WTC11 (cell line): ENCODE data around the gene VEPH1. TPM values are rescaled to one million over a fixed set of nuclear protein-coding genes. Genes with fewer than 3 reads are reported as not detected.

Experiments used
- ATAC-seq: fragments of 200-7000 bp; cut with Tn5 transposase; 2 replicates; pipeline ENCODE4 v1.10.0; 2021; ENCODE audit warnings: mild to moderate bottlenecking, moderate library complexity
- CTCF ChIA-PET: fragments of 300-600 bp; sonication (Branson Sonifier 250); formaldehyde crosslinking; loops from one replicate; lab custom pipeline; 2021; ENCODE audit warnings: antibody characterized with exemption; lab: Charles Lee
- POLR2A ChIA-PET: fragments of 350-600 bp; sonication (Branson Sonifier 250); formaldehyde crosslinking; loops from one replicate; lab custom pipeline; 2021; ENCODE audit warnings: antibody characterized with exemption; lab: Charles Lee
- DNase-seq: peaks from one replicate; pipeline ENCODE4 v3.0.0; 2021; ENCODE audit warnings: low spot score
- H3K27ac Mint-ChIP-seq: 2 replicates; pipeline ENCODE4 v1.8.0; 2021; ENCODE audit warnings: mixed read lengths
- H3K27me3 Mint-ChIP-seq: 2 replicates; pipeline ENCODE4 v1.8.0; 2021; ENCODE audit warnings: low read depth, mild to moderate bottlenecking, moderate library complexity, mixed read lengths
- H3K36me3 Mint-ChIP-seq: 2 replicates; pipeline ENCODE4 v1.8.0; 2021; ENCODE audit warnings: mixed read lengths
- H3K4me1 Mint-ChIP-seq: 2 replicates; pipeline ENCODE4 v1.8.0; 2022; ENCODE audit warnings: mixed read lengths
- H3K4me3 Mint-ChIP-seq: 2 replicates; pipeline ENCODE4 v1.8.0; 2021; ENCODE audit warnings: mild to moderate bottlenecking, moderate library complexity, mixed read lengths
- H3K9me3 Mint-ChIP-seq: 2 replicates; pipeline ENCODE4 v1.8.0; 2021; ENCODE audit warnings: mixed read lengths
- ELF4 ChIP-seq: sonication (generic); formaldehyde crosslinking; IDR thresholded peaks from 2 replicates; pipeline ENCODE4 v1.8.1; 2022; ENCODE audit warnings: low read depth, mild to moderate bottlenecking, moderate library complexity, missing genetic modification reagents
- EMX1 ChIP-seq: fragments of 250-450 bp; sonication (Bioruptor Pico); IDR thresholded peaks from 2 replicates; pipeline ENCODE4 v1.8.0; 2021; ENCODE audit warnings: mild to moderate bottlenecking
- ERG ChIP-seq: fragments of 250-450 bp; sonication (Bioruptor Pico); IDR thresholded peaks from 2 replicates; pipeline ENCODE4 v1.8.0; 2021; ENCODE audit warnings: mild to moderate bottlenecking
- ETV6 ChIP-seq: sonication (generic); formaldehyde crosslinking; IDR thresholded peaks from 2 replicates; pipeline ENCODE4 v1.8.1; 2022; ENCODE audit warnings: mild to moderate bottlenecking, missing genetic modification reagents
- FOXP1 ChIP-seq: sonication (generic); formaldehyde crosslinking; IDR thresholded peaks from 2 replicates; pipeline ENCODE4 v1.8.0; 2022; ENCODE audit warnings: missing genetic modification reagents, mild to moderate bottlenecking, moderate library complexity, borderline replicate concordance
- FOXP4 ChIP-seq: sonication (generic); formaldehyde crosslinking; IDR thresholded peaks from 2 replicates; pipeline ENCODE4 v1.8.0; 2022; ENCODE audit warnings: mild to moderate bottlenecking, missing genetic modification reagents
- JUN ChIP-seq: sonication (generic); formaldehyde crosslinking; IDR thresholded peaks from 2 replicates; pipeline ENCODE4 v1.8.0; 2023; ENCODE audit warnings: mild to moderate bottlenecking, missing genetic modification reagents
- MXD4 ChIP-seq: fragments of 250-450 bp; sonication (Bioruptor Pico); IDR thresholded peaks from 2 replicates; pipeline ENCODE4 v1.8.0; 2021; ENCODE audit warnings: mild to moderate bottlenecking, moderate library complexity, borderline replicate concordance
- NFATC4 ChIP-seq: fragments of 250-450 bp; sonication (Bioruptor Pico); IDR thresholded peaks from 2 replicates; pipeline ENCODE4 v1.9.0; 2021; ENCODE audit warnings: mild to moderate bottlenecking
- NFE2L1 ChIP-seq: sonication (generic); formaldehyde crosslinking; IDR thresholded peaks from 2 replicates; pipeline ENCODE4 v1.8.1; 2023; ENCODE audit warnings: missing genetic modification reagents
- NR1H2 ChIP-seq: sonication (generic); formaldehyde crosslinking; IDR thresholded peaks from 2 replicates; pipeline ENCODE4 v1.9.0; 2021; ENCODE audit warnings: mild to moderate bottlenecking, moderate library complexity, missing genetic modification reagents
- PRRX2 ChIP-seq: fragments of 250-450 bp; sonication (Bioruptor Pico); IDR thresholded peaks from 2 replicates; pipeline ENCODE4 v1.8.0; 2021; ENCODE audit warnings: mild to moderate bottlenecking
- RELA ChIP-seq: sonication (generic); formaldehyde crosslinking; IDR thresholded peaks from 2 replicates; pipeline ENCODE4 v1.8.1; 2022; ENCODE audit warnings: missing genetic modification reagents, mild to moderate bottlenecking, borderline replicate concordance
- TEAD1 ChIP-seq: sonication (generic); formaldehyde crosslinking; IDR thresholded peaks from 2 replicates; pipeline ENCODE4 v1.8.0; 2022; ENCODE audit warnings: mild to moderate bottlenecking, missing genetic modification reagents
- ZBTB21 ChIP-seq: sonication (generic); formaldehyde crosslinking; IDR thresholded peaks from 2 replicates; pipeline ENCODE4 v1.8.1; 2023; ENCODE audit warnings: mild to moderate bottlenecking, missing genetic modification reagents, borderline replicate concordance
- total RNA-seq: library from RNA; stranded (reverse); gene quantifications from 3 replicates; pipeline ENCODE4 v1.2.3, GENCODE V29; 2021
- TF ChIP-seq, protein P1 (sequence below): sonication (generic); formaldehyde crosslinking; IDR thresholded peaks from 2 replicates; pipeline ENCODE4 v1.8.0; 2023; ENCODE audit warnings: mild to moderate bottlenecking, missing genetic modification reagents
- TF ChIP-seq, protein P2 (sequence below): sonication (generic); formaldehyde crosslinking; IDR thresholded peaks from 2 replicates; pipeline ENCODE4 v1.8.1; 2023; ENCODE audit warnings: mild to moderate bottlenecking, missing genetic modification reagents, moderate library complexity
- TF ChIP-seq, protein P3 (sequence below): sonication (generic); formaldehyde crosslinking; conservative IDR thresholded peaks from 2 replicates; pipeline ENCODE4 v1.8.1; 2023; ENCODE audit warnings: mild to moderate bottlenecking, low read depth, missing genetic modification reagents, moderate library complexity
- TF ChIP-seq, protein P4 (sequence below): fragments of 250-450 bp; sonication (Bioruptor Pico); conservative IDR thresholded peaks from 2 replicates; pipeline ENCODE4 v1.9.0; 2021; ENCODE audit warnings: mild to moderate bottlenecking

VEPH1 gene
- total RNA-seq, 1 experiment from 2014 or later = 10.8 TPM

DNA sequence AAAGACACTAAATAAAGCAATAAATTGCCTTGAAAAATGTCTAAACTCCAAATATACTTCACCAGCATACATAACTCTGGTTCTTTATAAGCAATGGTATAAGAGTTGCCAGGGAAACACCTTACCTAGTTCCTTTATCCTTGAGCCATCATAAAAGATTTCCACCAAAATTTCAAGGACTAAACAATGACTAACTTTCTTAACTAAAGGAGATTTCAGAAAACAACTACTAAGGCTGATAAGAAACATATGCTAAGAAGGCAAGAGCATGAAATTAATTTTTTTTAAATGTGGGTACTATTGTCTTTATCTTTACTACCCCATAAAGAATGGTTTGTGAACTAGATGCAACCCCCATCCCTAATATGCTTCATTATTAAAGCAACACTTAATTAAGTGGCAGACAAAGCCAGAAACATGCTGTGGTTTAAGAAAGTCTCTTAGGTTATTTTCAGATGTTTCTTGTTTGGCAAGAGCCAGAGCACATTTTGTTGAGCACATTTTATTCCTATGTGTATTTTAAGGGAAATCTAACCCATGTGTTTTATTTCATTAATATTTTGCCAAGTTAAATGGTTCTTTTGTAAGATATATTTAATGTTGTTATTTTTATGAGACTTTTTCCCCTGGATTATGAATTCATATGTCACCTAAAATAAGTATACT, 17.4 kb upstream of the VEPH1 start:
- Mint-ChIP-seq H3K4me3 (no peak overlapping the region), H3K36me3 (peaks cover 11% of the 10 kb centered on the region), H3K4me1 (no peaks in the 10 kb centered on the region), H3K27ac (no peak overlapping the region), H3K9me3 (peaks cover 23% of the 10 kb centered on the region), H3K27me3 (no peaks in the 10 kb centered on the region)
- ATAC-seq (no peak), DNase-seq (no peak)
- ChIA-PET CTCF (no interaction called here), POLR2A (no interaction called here)
- TF ChIP-seq, protein P1, sequence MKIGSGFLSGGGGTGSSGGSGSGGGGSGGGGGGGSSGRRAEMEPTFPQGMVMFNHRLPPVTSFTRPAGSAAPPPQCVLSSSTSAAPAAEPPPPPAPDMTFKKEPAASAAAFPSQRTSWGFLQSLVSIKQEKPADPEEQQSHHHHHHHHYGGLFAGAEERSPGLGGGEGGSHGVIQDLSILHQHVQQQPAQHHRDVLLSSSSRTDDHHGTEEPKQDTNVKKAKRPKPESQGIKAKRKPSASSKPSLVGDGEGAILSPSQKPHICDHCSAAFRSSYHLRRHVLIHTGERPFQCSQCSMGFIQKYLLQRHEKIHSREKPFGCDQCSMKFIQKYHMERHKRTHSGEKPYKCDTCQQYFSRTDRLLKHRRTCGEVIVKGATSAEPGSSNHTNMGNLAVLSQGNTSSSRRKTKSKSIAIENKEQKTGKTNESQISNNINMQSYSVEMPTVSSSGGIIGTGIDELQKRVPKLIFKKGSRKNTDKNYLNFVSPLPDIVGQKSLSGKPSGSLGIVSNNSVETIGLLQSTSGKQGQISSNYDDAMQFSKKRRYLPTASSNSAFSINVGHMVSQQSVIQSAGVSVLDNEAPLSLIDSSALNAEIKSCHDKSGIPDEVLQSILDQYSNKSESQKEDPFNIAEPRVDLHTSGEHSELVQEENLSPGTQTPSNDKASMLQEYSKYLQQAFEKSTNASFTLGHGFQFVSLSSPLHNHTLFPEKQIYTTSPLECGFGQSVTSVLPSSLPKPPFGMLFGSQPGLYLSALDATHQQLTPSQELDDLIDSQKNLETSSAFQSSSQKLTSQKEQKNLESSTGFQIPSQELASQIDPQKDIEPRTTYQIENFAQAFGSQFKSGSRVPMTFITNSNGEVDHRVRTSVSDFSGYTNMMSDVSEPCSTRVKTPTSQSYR = no peak
- no peak for TF ChIP-seq RELA
- TF ChIP-seq ELF4 (CRISPR knock-in tag) = no peak
- TF ChIP-seq NFE2L1 (CRISPR knock-in tag) = no peak
- TF ChIP-seq, protein P2, sequence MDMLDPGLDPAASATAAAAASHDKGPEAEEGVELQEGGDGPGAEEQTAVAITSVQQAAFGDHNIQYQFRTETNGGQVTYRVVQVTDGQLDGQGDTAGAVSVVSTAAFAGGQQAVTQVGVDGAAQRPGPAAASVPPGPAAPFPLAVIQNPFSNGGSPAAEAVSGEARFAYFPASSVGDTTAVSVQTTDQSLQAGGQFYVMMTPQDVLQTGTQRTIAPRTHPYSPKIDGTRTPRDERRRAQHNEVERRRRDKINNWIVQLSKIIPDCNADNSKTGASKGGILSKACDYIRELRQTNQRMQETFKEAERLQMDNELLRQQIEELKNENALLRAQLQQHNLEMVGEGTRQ (CRISPR knock-in tag) = no peak
- TF ChIP-seq ZBTB21 = no peak
- no peak for TF ChIP-seq NFATC4 (CRISPR knock-in tag)
- no peak for TF ChIP-seq ERG (CRISPR knock-in tag)

DNA sequence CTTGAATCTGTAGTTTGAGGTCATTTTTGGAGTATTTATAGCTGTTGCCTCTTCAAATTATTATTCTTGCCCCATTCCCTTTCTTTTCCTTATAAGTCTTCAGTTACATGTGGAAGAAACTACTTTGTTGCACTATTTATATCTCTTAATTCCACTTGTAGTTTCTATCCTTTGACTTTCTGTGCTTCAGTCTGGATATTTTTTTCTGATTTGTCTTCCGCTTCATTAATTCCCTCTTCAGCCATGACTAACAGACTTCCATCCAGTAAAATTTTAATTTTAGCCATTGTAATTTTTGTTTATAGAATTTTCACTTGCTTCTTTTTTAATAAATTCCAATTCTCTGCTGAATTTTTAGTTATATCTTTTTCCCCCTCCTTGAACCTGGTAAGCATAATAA, 15.7 kb upstream of the VEPH1 start:
- ChIA-PET CTCF (no interaction called here), POLR2A (no interaction called here)
- no peak for ATAC-seq
- no peaks in the 10 kb centered on the region for H3K27me3 Mint-ChIP-seq
- H3K9me3 Mint-ChIP-seq = peaks cover 17% of the 10 kb centered on the region
- TF ChIP-seq, protein P2 (CRISPR knock-in tag) = no peak
- no peak for TF ChIP-seq NFE2L1 (CRISPR knock-in tag)
- no peak for TF ChIP-seq EMX1 (CRISPR knock-in tag)
- TF ChIP-seq, all 79 proteins: peak for 0
- H3K27ac Mint-ChIP-seq = no peak overlapping the region
- H3K36me3 Mint-ChIP-seq = peaks cover 11% of the 10 kb centered on the region
- DNase-seq = no peak
- no peak overlapping the region for H3K4me3 Mint-ChIP-seq
- H3K4me1 Mint-ChIP-seq = no peaks in the 10 kb centered on the region

DNA sequence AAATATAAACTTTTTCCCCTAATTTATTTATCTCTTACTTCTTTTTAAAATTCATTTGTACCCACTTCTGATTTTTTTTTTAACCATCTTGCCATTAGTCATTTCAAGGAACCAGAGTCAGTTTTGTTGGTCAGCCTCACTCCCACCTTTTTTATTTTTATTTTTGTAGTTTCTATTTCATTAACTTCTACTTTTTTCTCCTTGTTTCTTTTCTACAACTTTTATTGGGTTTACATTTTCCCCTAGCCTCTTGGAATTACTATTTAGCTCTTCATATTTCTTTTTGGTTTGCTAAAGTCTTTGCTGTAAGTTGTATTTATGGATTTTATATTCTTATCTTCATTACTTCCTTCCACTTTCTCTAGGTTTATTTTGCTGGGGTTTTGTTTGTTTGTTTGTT, 13.7 kb upstream of the VEPH1 start:
- ATAC-seq (no peak), DNase-seq (no peak)
- Mint-ChIP-seq H3K4me3 (no peak overlapping the region), H3K4me1 (no peaks in the 10 kb centered on the region), H3K27ac (no peak overlapping the region), H3K36me3 (peaks cover 11% of the 10 kb centered on the region), H3K9me3 (peaks cover 16% of the 10 kb centered on the region), H3K27me3 (no peaks in the 10 kb centered on the region)
- ChIA-PET CTCF (interaction anchor here (1.4 kb wide), 1 partner anchor 16 kb away, joined by 5 read pairs; no protein-coding TSS in a partner anchor), POLR2A (no interaction called here)
- TF ChIP-seq MXD4 (CRISPR knock-in tag) = no peak
- TF ChIP-seq, protein P3, sequence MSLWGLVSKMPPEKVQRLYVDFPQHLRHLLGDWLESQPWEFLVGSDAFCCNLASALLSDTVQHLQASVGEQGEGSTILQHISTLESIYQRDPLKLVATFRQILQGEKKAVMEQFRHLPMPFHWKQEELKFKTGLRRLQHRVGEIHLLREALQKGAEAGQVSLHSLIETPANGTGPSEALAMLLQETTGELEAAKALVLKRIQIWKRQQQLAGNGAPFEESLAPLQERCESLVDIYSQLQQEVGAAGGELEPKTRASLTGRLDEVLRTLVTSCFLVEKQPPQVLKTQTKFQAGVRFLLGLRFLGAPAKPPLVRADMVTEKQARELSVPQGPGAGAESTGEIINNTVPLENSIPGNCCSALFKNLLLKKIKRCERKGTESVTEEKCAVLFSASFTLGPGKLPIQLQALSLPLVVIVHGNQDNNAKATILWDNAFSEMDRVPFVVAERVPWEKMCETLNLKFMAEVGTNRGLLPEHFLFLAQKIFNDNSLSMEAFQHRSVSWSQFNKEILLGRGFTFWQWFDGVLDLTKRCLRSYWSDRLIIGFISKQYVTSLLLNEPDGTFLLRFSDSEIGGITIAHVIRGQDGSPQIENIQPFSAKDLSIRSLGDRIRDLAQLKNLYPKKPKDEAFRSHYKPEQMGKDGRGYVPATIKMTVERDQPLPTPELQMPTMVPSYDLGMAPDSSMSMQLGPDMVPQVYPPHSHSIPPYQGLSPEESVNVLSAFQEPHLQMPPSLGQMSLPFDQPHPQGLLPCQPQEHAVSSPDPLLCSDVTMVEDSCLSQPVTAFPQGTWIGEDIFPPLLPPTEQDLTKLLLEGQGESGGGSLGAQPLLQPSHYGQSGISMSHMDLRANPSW (CRISPR knock-in tag) = no peak
- TF ChIP-seq NR1H2 (CRISPR knock-in tag) = no peak
- no peak for TF ChIP-seq RELA
- no peak for TF ChIP-seq JUN (CRISPR knock-in tag)
- TF ChIP-seq NFATC4 (CRISPR knock-in tag) = no peak
- TF ChIP-seq PRRX2 (CRISPR knock-in tag) = no peak
- TF ChIP-seq FOXP4 (CRISPR knock-in tag) = no peak
- no peak for TF ChIP-seq FOXP1 (CRISPR knock-in tag)
- TF ChIP-seq TEAD1 (CRISPR knock-in tag) = no peak
- TF ChIP-seq ETV6 (CRISPR knock-in tag) = no peak
- TF ChIP-seq, protein P4, sequence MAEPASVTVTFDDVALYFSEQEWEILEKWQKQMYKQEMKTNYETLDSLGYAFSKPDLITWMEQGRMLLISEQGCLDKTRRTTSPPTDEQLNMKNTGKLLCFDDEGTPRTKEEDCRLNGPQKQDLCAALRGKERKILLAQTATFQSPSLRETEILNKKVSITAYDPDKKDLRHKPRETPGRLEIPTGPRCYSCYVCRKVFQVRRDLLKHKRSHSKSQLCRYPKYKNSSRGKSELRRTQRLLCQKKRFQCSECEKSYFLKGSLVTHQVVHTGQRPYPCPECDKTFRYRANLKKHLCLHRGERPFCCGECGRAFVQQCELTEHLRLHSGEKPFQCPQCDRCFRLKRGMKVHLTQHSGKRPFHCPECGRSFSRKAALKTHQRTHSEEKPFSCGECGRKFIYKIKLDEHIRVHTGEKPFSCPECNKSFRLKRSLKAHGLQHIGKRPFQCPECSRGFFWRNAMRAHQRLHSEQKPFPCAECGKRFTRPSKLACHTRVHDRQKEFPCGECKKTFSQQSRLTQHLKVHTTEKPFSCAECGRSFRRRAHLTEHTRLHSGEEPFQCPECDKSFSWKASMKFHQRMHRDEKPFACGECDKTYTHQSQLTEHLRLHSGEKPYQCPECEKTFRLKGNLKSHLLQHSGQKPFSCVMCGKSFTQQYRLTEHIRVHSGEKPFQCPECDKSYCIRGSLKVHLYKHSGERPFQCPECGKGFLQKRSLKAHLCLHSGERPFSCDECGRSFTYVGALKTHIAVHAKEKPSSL (CRISPR knock-in tag) = no peak
- TF ChIP-seq NFE2L1 (CRISPR knock-in tag) = no peak
